ENCODE results near the gene POMGNT2. TPM values are rescaled to one million over a fixed set of nuclear protein-coding genes. Genes with fewer than 3 reads are reported as not detected.

The POMGNT2 gene
- total RNA-seq, 2 donors from 2014 or later: 11.5 to 13.7 TPM

GRCh38 chr3:43087249-43087776 lies 18.6 kb downstream of the POMGNT2 start:
- intact Hi-C loops (cut with DNase I): no loop called here

GRCh38 chr3:43086460-43087165 lies 19.3 kb downstream of the POMGNT2 start:
- no peak overlapping the region for H3K27ac ChIP-seq
- H3K36me3 ChIP-seq (replicated peaks in 1 of 2; ENCODE audit: insufficient read depth in 1 of 2, low read depth in 2 of 2): no peaks in the 10 kb centered on the region
- no peaks in the 10 kb centered on the region for H3K27me3 ChIP-seq
- H3K4me1 ChIP-seq: peaks cover 4% of the 10 kb centered on the region
- ATAC-seq (no peak), DNase-seq (no peak)
- no peak for TF ChIP-seq POLR2A (IDR thresholded peaks at IDR 0.05)
- TF ChIP-seq, protein P1, sequence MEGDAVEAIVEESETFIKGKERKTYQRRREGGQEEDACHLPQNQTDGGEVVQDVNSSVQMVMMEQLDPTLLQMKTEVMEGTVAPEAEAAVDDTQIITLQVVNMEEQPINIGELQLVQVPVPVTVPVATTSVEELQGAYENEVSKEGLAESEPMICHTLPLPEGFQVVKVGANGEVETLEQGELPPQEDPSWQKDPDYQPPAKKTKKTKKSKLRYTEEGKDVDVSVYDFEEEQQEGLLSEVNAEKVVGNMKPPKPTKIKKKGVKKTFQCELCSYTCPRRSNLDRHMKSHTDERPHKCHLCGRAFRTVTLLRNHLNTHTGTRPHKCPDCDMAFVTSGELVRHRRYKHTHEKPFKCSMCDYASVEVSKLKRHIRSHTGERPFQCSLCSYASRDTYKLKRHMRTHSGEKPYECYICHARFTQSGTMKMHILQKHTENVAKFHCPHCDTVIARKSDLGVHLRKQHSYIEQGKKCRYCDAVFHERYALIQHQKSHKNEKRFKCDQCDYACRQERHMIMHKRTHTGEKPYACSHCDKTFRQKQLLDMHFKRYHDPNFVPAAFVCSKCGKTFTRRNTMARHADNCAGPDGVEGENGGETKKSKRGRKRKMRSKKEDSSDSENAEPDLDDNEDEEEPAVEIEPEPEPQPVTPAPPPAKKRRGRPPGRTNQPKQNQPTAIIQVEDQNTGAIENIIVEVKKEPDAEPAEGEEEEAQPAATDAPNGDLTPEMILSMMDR (IDR thresholded peaks at IDR 0.05): no peak
- 88 to 89% methylated on average over 6 of the region's 6 CpGs for WGBS, 2 donors
- intact Hi-C loops (cut with DNase I): no loop called here
- H3K4me3 ChIP-seq: no peak overlapping the region
- no peaks in the 10 kb centered on the region for H3K9me3 ChIP-seq

More at GRCh38 chr3:43087249-43087776, 18.6 kb downstream of the POMGNT2 start:
- 93 to 98% methylated on average over 5 of the region's 5 CpGs for WGBS, 2 donors
- TF ChIP-seq, protein P1 (IDR thresholded peaks at IDR 0.05): peak in 2 of 7 experiments; percentile 8 to 17
- no peak for TF ChIP-seq POLR2A (IDR thresholded peaks at IDR 0.05)
- H3K27ac ChIP-seq: no peak overlapping the region
- no peaks in the 10 kb centered on the region for H3K9me3 ChIP-seq
- no peaks in the 10 kb centered on the region for H3K27me3 ChIP-seq
- DNase-seq: no peak
- H3K4me1 ChIP-seq: peaks cover 4% of the 10 kb centered on the region
- no peak for ATAC-seq
- no peak overlapping the region for H3K4me3 ChIP-seq
- no peaks in the 10 kb centered on the region for H3K36me3 ChIP-seq (replicated peaks in 1 of 2; ENCODE audit: insufficient read depth in 1 of 2, low read depth in 2 of 2)

DNA sequence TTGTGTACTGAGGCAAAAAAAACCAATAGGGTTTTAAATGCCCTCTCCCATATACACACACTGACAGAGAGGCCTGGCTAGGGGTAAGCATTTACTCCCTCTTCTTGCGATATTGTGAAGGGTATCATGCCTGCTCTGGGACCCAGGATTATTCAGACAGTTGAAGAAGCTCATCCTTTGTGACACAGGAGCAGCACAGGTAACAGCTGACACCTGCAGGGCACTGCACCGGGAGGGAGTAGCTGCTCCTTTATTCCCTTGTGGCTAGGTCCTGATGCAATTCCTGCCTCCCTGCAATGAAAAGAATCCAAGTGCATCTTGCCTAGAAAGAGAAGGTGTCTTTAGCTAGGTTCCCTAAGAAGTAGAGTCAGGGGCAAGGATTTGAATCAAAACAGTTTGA lies 23.4 kb downstream of the POMGNT2 start:
- Histone ChIP-seq H3K27ac (no peak overlapping the region), H3K4me3 (no peak overlapping the region), H3K27me3 (no peaks in the 10 kb centered on the region), H3K4me1 (no peaks in the 10 kb centered on the region), H3K9me3 (no peaks in the 10 kb centered on the region), H3K36me3 (replicated peaks in 1 of 2; ENCODE audit: insufficient read depth in 1 of 2, low read depth in 2 of 2) (peaks cover 0 to 15% of the 10 kb centered on the region in 2 donors)
- DNase-seq (no peak), ATAC-seq (no peak)
- TF ChIP-seq, protein P1 (IDR thresholded peaks at IDR 0.05): no peak
- TF ChIP-seq POLR2A (IDR thresholded peaks at IDR 0.05): no peak
- intact Hi-C loops (cut with DNase I): no loop called here
- 93 to 94% methylated on average over 2 of the region's 2 CpGs for WGBS, 2 donors

DNA sequence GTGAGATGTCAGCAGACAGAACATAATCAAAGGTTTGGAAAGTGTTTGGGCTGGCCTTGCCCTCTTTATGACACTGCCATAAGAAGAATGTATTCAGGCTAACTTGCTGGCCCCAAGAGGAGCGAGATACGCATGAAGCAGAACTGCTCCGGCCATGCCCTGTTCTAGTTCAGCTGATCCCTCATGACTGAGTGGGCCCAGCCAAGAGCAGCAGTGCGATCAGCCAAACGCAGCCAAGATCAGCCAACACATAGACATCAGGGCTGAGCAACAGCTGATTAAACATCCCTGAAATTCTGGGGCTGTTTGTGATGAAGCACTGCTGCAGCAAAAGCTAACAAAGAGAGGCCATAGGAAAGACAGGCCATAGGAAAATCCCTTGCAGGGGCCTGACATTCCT lies 24.1 kb downstream of the POMGNT2 start:
- H3K9me3 ChIP-seq: no peaks in the 10 kb centered on the region
- H3K27ac ChIP-seq: no peak overlapping the region
- TF ChIP-seq, protein P1 (IDR thresholded peaks at IDR 0.05): no peak
- TF ChIP-seq POLR2A (IDR thresholded peaks at IDR 0.05): no peak
- ATAC-seq: no peak
- intact Hi-C loops (cut with DNase I): no loop called here
- H3K4me3 ChIP-seq: no peak overlapping the region
- no peaks in the 10 kb centered on the region for H3K4me1 ChIP-seq
- no peak for DNase-seq
- no peaks in the 10 kb centered on the region for H3K27me3 ChIP-seq
- WGBS, 2 donors: 86 to 100% methylated on average over 3 to 5 of the region's 5 CpGs
- peaks cover 0 to 15% of the 10 kb centered on the region in 2 donors for H3K36me3 ChIP-seq (replicated peaks in 1 of 2; ENCODE audit: insufficient read depth in 1 of 2, low read depth in 2 of 2)

Data from body of pancreas (tissue), 4 donors.